Lower lobe of right lung (tissue), 2 donors: ENCODE measurements around the gene PTGFR. TPM values are rescaled to one million over a fixed set of nuclear protein-coding genes. Genes with fewer than 3 reads are reported as not detected.

Experiments used
- ATAC-seq, 2 donors: fragments of 200-7000 bp; cut with Tn5 transposase; one replicate each; pipeline ENCODE4 v1.9.1; 2020 to 2022; ENCODE audit warnings: mild to moderate bottlenecking in 2 of 2, moderate library complexity in 2 of 2
- DNase-seq: peaks from one replicate; pipeline ENCODE4 v3.0.0-alpha.2; 2020
- H3K27ac ChIP-seq: fragments of 200-600 bp; one replicate; pipeline ENCODE4 v1.8.0; 2022
- H3K27me3 ChIP-seq: fragments of 200-600 bp; one replicate; pipeline ENCODE4 v1.8.0; 2022; ENCODE audit warnings: low read depth
- H3K36me3 ChIP-seq: fragments of 200-600 bp; one replicate; pipeline ENCODE4 v1.8.0; 2022; ENCODE audit warnings: mild to moderate bottlenecking
- H3K4me1 ChIP-seq: fragments of 200-600 bp; one replicate; pipeline ENCODE4 v1.8.0; 2022
- H3K4me3 ChIP-seq: fragments of 200-600 bp; one replicate; pipeline ENCODE4 v1.8.0; 2022; ENCODE audit warnings: mild to moderate bottlenecking
- H3K9me3 ChIP-seq: fragments of 200-600 bp; one replicate; pipeline ENCODE4 v1.8.0; 2022
- intact Hi-C: fragments of 100-400 bp; cut with DNase I; formaldehyde crosslinking; loops from one replicate; pipeline ENCODE4 v1.11.0; 2022
- total RNA-seq: library from RNA; stranded (reverse); fragmentation: NEBNext Ultra II Directional; extraction: Animal tissue kit (Norgen Biotek cat#: 25700); gene quantifications from one replicate; pipeline ENCODE4 v1.2.1, GENCODE V29; 2021
- TF ChIP-seq, protein P1 (sequence below): fragments of 200-600 bp; IDR thresholded peaks from one replicate; pipeline ENCODE4 v1.8.0; 2022; ENCODE audit warnings: antibody characterized with exemption, mild to moderate bottlenecking
- donor health status: DM: no; HTN: yes; CAD: no; lungs with severe emphysema.

PTGFR gene
- total RNA-seq, 1 donor from 2014 or later = 4.5 TPM

DNA sequence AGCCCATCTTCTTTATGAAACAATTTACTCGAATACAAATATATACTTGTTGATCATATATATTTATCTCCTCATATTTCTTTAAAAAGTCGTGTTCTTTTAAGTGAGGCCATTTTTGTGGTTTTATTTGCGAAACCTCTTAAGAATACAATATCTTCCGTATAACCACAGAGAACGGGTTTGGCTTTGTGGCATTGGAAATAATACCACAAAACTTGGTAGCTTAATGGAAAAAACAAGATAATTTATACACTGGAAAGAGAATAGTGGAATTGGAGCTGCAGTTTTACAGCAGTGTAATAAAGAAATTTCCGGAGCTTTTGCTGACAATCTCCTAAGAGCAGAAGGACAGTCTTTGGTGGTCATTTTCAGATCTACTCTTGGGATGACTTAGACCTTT lies 29.4 kb downstream of the PTGFR start:
- intact Hi-C loops = no loop called here
- DNase-seq (no peak), ATAC-seq (no peak)
- no peak overlapping the region for H3K27ac ChIP-seq
- H3K27me3 ChIP-seq = no peaks in the 10 kb centered on the region
- TF ChIP-seq, protein P1, sequence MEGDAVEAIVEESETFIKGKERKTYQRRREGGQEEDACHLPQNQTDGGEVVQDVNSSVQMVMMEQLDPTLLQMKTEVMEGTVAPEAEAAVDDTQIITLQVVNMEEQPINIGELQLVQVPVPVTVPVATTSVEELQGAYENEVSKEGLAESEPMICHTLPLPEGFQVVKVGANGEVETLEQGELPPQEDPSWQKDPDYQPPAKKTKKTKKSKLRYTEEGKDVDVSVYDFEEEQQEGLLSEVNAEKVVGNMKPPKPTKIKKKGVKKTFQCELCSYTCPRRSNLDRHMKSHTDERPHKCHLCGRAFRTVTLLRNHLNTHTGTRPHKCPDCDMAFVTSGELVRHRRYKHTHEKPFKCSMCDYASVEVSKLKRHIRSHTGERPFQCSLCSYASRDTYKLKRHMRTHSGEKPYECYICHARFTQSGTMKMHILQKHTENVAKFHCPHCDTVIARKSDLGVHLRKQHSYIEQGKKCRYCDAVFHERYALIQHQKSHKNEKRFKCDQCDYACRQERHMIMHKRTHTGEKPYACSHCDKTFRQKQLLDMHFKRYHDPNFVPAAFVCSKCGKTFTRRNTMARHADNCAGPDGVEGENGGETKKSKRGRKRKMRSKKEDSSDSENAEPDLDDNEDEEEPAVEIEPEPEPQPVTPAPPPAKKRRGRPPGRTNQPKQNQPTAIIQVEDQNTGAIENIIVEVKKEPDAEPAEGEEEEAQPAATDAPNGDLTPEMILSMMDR = no peak
- H3K4me1 ChIP-seq = no peaks in the 10 kb centered on the region
- H3K4me3 ChIP-seq = no peak overlapping the region
- H3K9me3 ChIP-seq = no peaks in the 10 kb centered on the region
- H3K36me3 ChIP-seq = no peaks in the 10 kb centered on the region

DNA sequence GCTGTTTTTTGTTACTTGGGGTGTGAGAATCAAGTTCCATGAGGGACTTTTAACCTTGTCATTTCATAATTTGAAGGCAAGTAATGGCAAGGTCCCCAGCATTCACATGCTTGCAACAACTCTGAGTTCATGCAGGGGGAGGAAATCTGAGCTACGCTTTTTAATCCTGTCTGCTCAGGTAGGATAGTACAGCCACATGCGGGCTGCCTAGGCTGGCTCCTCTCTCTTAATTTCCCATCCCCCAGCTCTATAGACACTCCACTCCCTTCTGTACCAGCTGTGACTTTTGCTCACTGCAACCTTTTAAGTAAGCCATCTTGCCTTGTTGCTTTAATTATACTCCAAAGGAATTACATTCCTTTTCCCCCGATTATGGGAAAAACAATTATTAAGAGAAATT lies 30.1 kb downstream of the PTGFR start:
- TF ChIP-seq, protein P1 = no peak
- no peaks in the 10 kb centered on the region for H3K36me3 ChIP-seq
- no peaks in the 10 kb centered on the region for H3K9me3 ChIP-seq
- no peak for ATAC-seq
- intact Hi-C loops = no loop called here
- H3K4me1 ChIP-seq = no peaks in the 10 kb centered on the region
- H3K4me3 ChIP-seq = no peak overlapping the region
- H3K27ac ChIP-seq = no peak overlapping the region
- DNase-seq = no peak
- H3K27me3 ChIP-seq = no peaks in the 10 kb centered on the region

DNA sequence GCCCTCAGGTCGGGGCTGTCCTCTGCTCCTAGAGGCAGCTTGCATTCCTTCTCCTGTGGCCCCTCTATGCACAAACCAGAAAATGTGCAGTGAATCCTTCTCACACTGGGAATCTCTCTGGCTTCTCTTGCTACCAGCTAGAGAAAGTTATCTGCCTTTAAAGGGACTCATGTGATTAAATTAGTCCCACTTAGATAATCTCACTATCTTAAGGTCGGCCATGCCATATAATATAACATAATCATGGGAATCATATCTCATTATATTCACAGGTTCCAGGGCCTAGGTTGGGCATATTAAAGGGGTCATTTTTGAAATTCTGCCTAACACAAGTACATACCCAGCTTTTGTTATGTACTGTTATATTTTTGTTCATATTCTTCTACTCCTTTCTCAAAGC lies 31.4 kb downstream of the PTGFR start:
- Histone ChIP-seq H3K36me3 (no peaks in the 10 kb centered on the region), H3K27me3 (no peaks in the 10 kb centered on the region), H3K9me3 (no peaks in the 10 kb centered on the region), H3K4me3 (no peak overlapping the region), H3K4me1 (no peaks in the 10 kb centered on the region), H3K27ac (no peak overlapping the region)
- ATAC-seq (no peak), DNase-seq (no peak)
- TF ChIP-seq, protein P1 = no peak
- intact Hi-C loops = no loop called here

DNA sequence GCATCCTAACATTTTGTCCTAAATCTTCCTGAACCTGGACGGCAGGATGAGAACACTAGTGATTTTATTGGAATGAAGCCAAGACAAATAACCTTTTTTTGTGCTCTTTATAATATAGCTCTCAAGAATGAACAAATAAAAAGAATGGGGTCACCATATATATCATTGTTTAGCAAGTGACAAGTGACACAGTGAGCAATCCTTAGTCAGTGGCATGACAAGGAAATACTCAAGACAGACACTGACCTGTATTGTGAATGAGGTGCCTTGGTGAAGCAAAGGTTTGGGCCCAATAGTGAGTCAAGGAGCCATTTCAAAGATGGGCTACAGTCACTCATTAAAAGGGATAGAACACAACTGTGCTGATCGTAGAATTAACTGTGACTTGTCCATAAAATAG lies 35.7 kb downstream of the PTGFR start:
- Histone ChIP-seq H3K27ac (no peak overlapping the region), H3K4me3 (no peak overlapping the region), H3K4me1 (no peaks in the 10 kb centered on the region), H3K27me3 (no peaks in the 10 kb centered on the region), H3K9me3 (no peaks in the 10 kb centered on the region), H3K36me3 (no peaks in the 10 kb centered on the region)
- intact Hi-C loops = no loop called here
- DNase-seq (no peak), ATAC-seq (no peak)
- TF ChIP-seq, protein P1 = no peak

DNA sequence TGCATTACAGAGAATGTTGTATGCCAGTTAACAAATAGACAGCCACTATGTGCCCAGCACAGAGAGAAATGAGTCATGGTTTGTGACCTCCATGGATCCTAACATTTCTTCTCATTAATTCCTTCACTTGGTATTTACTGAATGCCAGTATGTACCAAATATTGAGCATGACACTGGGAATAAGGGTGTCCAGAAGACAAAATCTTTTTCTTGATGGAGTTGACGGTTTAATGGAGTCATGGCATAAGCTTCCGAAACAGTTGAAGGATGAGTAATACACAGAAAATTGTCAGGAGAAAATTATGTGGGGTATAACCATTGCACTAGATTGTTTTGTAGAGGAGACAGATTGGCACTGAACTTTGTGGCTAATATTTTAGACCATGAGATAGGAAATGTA lies 36.9 kb downstream of the PTGFR start:
- Histone ChIP-seq H3K9me3 (no peaks in the 10 kb centered on the region), H3K27me3 (no peaks in the 10 kb centered on the region), H3K27ac (no peak overlapping the region), H3K36me3 (no peaks in the 10 kb centered on the region), H3K4me1 (no peaks in the 10 kb centered on the region), H3K4me3 (no peak overlapping the region)
- DNase-seq (no peak), ATAC-seq (no peak)
- TF ChIP-seq, protein P1 = no peak
- intact Hi-C loops = no loop called here

DNA sequence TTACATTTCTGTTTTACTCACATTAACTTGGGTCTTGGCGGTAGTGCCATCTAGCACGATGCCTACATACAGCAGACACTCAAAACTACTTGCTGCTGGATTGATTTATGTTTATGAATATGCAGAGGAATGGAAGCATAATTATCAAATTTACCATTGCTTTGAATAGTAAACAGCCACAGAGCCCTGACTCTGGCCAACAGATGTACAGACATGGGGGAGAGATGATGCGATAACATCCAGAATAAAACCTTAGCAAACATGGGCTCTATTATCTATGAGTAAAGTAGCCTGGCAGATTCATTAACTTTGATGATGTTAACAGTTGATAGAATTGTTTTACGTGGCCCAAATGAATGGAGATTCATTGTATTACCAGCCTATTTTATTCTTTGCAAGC lies 42.8 kb downstream of the PTGFR start:
- Histone ChIP-seq H3K4me3 (no peak overlapping the region), H3K27me3 (no peaks in the 10 kb centered on the region), H3K27ac (no peak overlapping the region), H3K4me1 (no peaks in the 10 kb centered on the region), H3K36me3 (no peaks in the 10 kb centered on the region), H3K9me3 (no peaks in the 10 kb centered on the region)
- intact Hi-C loops = no loop called here
- ATAC-seq = no peak
- DNase-seq = no peak
- TF ChIP-seq, protein P1 = no peak
